Measurements from ENCODE around the gene EPS8L2.
A peak's percentile ranks its signal among the peaks of the same experiment; 100 is the strongest.

The EPS8L2 gene

GRCh38 chr11:770642-771616 is 64.9 kb downstream of the EPS8L2 start:
- Histone ChIP-seq H3K27ac (ENCODE audit: extremely low read depth, low read depth, low read length) (no peak overlapping the region), H3K4me1 (ENCODE audit: control insufficient read depth, insufficient read depth, low read length) (no peaks in the 10 kb centered on the region; the same call in 1 of the 2 replicates), H3K4me3 (ENCODE audit: low read depth, low read length) (no peak overlapping the region), H3K36me3 (ENCODE audit: control insufficient read depth in 2 of 2, insufficient read depth in 1 of 2, low read length in 2 of 2) (peaks cover 0 to 71% of the 10 kb centered on the region in 2 experiments; a peak in 2 of 3 replicates), H3K9me3 (ENCODE audit: control insufficient read depth, insufficient read depth, low read depth, low read length) (no peaks in the 10 kb centered on the region)
- ChIA-PET CTCF (no interaction called here), POLR2A (no interaction called here)
- TF ChIP-seq ZNF76 (tag by site-specific recombination; IDR thresholded peaks at IDR 0.05; ENCODE audit: borderline replicate concordance, low read depth) (no peak), ZBTB17 (tag by site-specific recombination; IDR thresholded peaks at IDR 0.05) (no peak), ZNF555 (tag by site-specific recombination; conservative IDR thresholded peaks at IDR 0.05) (no peak)
- TF ChIP-seq, protein P1, sequence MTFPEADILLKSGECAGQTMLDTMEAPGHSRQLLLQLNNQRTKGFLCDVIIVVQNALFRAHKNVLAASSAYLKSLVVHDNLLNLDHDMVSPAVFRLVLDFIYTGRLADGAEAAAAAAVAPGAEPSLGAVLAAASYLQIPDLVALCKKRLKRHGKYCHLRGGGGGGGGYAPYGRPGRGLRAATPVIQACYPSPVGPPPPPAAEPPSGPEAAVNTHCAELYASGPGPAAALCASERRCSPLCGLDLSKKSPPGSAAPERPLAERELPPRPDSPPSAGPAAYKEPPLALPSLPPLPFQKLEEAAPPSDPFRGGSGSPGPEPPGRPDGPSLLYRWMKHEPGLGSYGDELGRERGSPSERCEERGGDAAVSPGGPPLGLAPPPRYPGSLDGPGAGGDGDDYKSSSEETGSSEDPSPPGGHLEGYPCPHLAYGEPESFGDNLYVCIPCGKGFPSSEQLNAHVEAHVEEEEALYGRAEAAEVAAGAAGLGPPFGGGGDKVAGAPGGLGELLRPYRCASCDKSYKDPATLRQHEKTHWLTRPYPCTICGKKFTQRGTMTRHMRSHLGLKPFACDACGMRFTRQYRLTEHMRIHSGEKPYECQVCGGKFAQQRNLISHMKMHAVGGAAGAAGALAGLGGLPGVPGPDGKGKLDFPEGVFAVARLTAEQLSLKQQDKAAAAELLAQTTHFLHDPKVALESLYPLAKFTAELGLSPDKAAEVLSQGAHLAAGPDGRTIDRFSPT (tag by site-specific recombination; IDR thresholded peaks at IDR 0.05): peak; percentile 22; the same call in 1 of the 2 replicates

DNA sequence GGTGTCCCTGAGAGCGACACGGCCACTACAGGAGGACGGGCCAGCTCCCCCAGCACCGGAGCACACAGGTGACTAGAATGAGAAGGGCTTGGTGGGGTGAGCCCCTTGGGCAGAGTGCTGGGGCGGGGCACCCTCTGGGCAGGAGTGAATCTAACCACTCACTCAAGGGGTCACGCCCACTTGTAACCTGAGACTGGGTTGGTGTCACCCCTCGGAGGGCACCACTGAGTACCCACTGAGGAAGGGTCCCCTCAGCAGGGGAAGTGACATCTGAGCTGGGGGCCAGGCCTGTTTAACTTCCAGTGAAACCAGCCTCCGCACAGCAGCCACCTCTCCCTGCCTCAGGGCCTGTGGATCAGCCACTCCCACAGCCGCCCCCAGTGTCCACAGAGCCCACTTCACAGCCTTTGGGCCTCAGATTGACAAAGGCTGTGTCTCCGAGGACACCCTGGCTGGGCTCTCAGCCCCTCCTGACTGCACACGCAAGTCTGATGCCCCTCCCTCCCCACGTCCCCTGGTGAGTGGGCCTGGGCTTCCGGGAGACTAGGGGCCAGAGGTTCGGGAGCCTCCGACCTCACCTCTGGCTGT is 65.7 kb downstream of the EPS8L2 start:
- Histone ChIP-seq H3K36me3 (ENCODE audit: control insufficient read depth in 2 of 2, insufficient read depth in 1 of 2, low read length in 2 of 2) (peaks cover 0 to 63% of the 10 kb centered on the region in 2 experiments; a peak in 2 of 3 replicates), H3K4me1 (ENCODE audit: control insufficient read depth, insufficient read depth, low read length) (no peaks in the 10 kb centered on the region; the same call in 1 of the 2 replicates), H3K9me3 (ENCODE audit: control insufficient read depth, insufficient read depth, low read depth, low read length) (no peaks in the 10 kb centered on the region), H3K4me3 (ENCODE audit: low read depth, low read length) (no peak overlapping the region), H3K27ac (ENCODE audit: extremely low read depth, low read depth, low read length) (no peak overlapping the region)
- no peak for TF ChIP-seq ZNF785 (tag by site-specific recombination; IDR thresholded peaks at IDR 0.05)
- TF ChIP-seq ZFHX2 (tag by site-specific recombination; conservative IDR thresholded peaks at IDR 0.05): peak; percentile 82
- TF ChIP-seq SP7 (tag by site-specific recombination; IDR thresholded peaks at IDR 0.05): no peak
- TF ChIP-seq, protein P2, sequence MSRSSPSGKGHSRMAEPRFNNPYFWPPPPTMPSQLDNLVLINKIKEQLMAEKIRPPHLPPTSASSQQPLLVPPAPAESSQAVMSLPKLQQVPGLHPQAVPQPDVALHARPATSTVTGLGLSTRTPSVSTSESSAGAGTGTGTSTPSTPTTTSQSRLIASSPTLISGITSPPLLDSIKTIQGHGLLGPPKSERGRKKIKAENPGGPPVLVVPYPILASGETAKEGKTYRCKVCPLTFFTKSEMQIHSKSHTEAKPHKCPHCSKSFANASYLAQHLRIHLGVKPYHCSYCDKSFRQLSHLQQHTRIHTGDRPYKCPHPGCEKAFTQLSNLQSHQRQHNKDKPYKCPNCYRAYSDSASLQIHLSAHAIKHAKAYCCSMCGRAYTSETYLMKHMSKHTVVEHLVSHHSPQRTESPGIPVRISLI (tag by site-specific recombination; IDR thresholded peaks at IDR 0.05): no peak
- peak; percentile 35; the same call in 1 of the 2 replicates for TF ChIP-seq ZIC2 (tag by site-specific recombination; IDR thresholded peaks at IDR 0.05)
- peak; percentile 56 for TF ChIP-seq KLF9 (tag by site-specific recombination; IDR thresholded peaks at IDR 0.05; ENCODE audit: low read depth)
- TF ChIP-seq EGR2 (tag by site-specific recombination; IDR thresholded peaks at IDR 0.05; ENCODE audit: low read depth): peak; percentile 76
- TF ChIP-seq KLF8 (tag by site-specific recombination; IDR thresholded peaks at IDR 0.05): no peak
- peak; percentile 73 for TF ChIP-seq KLF1 (tag by site-specific recombination; IDR thresholded peaks at IDR 0.05)
- ChIA-PET CTCF (no interaction called here), POLR2A (no interaction called here)

DNA sequence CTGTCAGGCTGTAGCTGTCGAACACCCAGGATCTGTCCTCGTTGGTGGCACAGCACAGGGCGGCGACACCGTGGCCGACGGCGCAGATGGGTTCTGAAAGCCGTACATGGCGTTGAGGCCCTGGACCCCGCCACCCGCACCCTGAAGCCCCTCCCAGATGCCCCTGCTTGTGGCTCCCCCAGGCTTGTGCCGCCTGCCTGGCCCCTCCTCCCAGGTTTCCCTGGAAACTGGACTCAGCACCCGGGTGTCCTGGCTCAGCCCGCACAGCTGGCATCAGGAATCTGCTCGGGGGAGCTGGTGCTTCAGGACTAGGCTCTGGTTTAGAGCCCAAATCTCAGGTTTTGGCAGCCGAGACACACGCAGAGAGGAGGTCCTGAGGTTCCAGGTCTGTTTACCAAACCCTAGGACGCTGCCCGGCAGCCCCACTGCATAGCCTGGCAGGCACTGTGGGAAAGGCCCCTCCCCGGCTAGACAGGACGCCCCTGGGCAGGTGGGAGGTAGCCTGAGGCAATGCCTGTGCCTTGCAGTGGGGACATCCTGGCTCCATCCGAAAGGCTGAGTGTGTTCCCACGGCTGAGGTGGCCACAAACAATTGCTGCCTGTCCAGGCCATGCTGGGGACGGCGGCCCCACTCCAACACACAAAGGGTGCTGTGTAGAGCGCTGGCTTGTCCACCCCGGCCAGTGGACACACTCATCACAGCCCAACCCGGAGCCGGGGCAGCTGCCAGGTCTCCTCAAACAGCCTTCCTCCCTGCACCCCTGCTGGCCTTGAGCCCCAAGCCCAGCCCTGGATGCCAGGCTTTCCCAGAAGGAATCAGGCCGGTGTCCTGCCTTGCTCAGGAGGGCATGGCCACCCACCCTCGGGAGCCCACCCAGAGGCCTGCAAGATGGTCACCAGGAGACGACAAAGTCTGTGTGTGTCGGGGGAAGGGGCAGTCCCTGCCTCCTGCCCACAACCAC is 66.7 kb downstream of the EPS8L2 start:
- no peak overlapping the region for H3K27ac ChIP-seq (ENCODE audit: extremely low read depth, low read depth, low read length)
- POLR2A ChIA-PET: interaction anchor here (1.1 kb wide), 1 partner anchor 25 kb away, joined by 4 read pairs; no protein-coding TSS in a partner anchor
- H3K4me1 ChIP-seq (ENCODE audit: control insufficient read depth, insufficient read depth, low read length): no peaks in the 10 kb centered on the region; the same call in 1 of the 2 replicates
- CTCF ChIA-PET: interaction anchor here (0.7 to 1.0 kb wide), 2 partner anchors 9 to 45 kb away, joined by 3 read pairs; no protein-coding TSS in a partner anchor
- H3K9me3 ChIP-seq (ENCODE audit: control insufficient read depth, insufficient read depth, low read depth, low read length): no peaks in the 10 kb centered on the region
- H3K4me3 ChIP-seq (ENCODE audit: low read depth, low read length): no peak overlapping the region
- H3K36me3 ChIP-seq (ENCODE audit: control insufficient read depth in 2 of 2, insufficient read depth in 1 of 2, low read length in 2 of 2): peaks cover 0 to 54% of the 10 kb centered on the region in 2 experiments; a peak in 2 of 3 replicates
- TF ChIP-seq, protein P3, sequence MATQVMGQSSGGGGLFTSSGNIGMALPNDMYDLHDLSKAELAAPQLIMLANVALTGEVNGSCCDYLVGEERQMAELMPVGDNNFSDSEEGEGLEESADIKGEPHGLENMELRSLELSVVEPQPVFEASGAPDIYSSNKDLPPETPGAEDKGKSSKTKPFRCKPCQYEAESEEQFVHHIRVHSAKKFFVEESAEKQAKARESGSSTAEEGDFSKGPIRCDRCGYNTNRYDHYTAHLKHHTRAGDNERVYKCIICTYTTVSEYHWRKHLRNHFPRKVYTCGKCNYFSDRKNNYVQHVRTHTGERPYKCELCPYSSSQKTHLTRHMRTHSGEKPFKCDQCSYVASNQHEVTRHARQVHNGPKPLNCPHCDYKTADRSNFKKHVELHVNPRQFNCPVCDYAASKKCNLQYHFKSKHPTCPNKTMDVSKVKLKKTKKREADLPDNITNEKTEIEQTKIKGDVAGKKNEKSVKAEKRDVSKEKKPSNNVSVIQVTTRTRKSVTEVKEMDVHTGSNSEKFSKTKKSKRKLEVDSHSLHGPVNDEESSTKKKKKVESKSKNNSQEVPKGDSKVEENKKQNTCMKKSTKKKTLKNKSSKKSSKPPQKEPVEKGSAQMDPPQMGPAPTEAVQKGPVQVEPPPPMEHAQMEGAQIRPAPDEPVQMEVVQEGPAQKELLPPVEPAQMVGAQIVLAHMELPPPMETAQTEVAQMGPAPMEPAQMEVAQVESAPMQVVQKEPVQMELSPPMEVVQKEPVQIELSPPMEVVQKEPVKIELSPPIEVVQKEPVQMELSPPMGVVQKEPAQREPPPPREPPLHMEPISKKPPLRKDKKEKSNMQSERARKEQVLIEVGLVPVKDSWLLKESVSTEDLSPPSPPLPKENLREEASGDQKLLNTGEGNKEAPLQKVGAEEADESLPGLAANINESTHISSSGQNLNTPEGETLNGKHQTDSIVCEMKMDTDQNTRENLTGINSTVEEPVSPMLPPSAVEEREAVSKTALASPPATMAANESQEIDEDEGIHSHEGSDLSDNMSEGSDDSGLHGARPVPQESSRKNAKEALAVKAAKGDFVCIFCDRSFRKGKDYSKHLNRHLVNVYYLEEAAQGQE (tag by site-specific recombination; IDR thresholded peaks at IDR 0.05): no peak
- no peak for TF ChIP-seq ZNF354C (tag by site-specific recombination; IDR thresholded peaks at IDR 0.05; ENCODE audit: borderline replicate concordance, low read depth)
- TF ChIP-seq ZSCAN4 (tag by site-specific recombination; IDR thresholded peaks at IDR 0.05): no peak
- no peak for TF ChIP-seq SP3 (tag by site-specific recombination; IDR thresholded peaks at IDR 0.05)
- TF ChIP-seq ZEB2 (tag by site-specific recombination; IDR thresholded peaks at IDR 0.05): no peak
- no peak for TF ChIP-seq KLF7 (tag by site-specific recombination; IDR thresholded peaks at IDR 0.05; ENCODE audit: borderline replicate concordance)
